Epithelial cell of esophagus (primary cell): ENCODE results near the gene CPNE4.

Experiments used
- DNase-seq: peaks from one replicate; pipeline ENCODE4 v3.0.0; 2010; ENCODE audit warnings: low read depth
- H3K4me3 ChIP-seq: 2 replicates; pipeline ENCODE4 v1.5.1; 2011; ENCODE audit warnings: mild to moderate bottlenecking, low read length, control low read depth
- TF ChIP-seq, protein P1 (sequence below): IDR thresholded peaks from 2 replicates; pipeline ENCODE4 v1.5.1; 2011; ENCODE audit warnings: low read depth, mild to moderate bottlenecking, low read length, control low read depth, inconsistent platforms; ENCODE audit not compliant: insufficient read depth; ENCODE audit errors: missing control alignments

The CPNE4 gene

DNA sequence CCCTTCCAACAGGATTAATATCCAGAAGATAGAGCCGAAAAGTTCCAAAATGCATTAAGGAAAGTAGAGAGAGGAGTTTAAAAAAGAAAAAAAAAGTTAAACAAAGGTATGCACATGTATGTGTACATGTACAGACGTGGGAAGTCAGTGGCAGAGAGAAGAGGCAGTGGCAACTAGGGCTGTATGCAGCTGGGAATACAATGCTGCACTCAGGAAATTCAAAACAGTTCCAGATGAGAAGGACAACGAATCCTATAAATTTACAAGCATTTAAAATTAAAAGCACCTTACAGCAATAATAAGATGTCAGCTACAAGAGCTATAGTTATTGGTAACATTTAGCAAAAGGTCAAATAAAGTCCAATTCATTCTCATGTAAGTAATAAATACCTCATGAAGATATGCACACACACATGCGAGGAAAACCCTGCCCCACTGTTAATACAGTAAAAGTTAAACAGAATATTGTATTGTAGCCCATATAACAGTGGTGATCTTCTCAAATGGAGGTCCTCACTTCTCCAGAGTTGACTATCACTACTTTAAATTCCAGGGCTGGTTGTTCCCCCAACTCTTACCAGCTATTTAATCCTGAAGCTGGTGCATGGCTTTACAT lies 550.2 kb downstream of the CPNE4 start:
- no peak for DNase-seq
- TF ChIP-seq, protein P1, sequence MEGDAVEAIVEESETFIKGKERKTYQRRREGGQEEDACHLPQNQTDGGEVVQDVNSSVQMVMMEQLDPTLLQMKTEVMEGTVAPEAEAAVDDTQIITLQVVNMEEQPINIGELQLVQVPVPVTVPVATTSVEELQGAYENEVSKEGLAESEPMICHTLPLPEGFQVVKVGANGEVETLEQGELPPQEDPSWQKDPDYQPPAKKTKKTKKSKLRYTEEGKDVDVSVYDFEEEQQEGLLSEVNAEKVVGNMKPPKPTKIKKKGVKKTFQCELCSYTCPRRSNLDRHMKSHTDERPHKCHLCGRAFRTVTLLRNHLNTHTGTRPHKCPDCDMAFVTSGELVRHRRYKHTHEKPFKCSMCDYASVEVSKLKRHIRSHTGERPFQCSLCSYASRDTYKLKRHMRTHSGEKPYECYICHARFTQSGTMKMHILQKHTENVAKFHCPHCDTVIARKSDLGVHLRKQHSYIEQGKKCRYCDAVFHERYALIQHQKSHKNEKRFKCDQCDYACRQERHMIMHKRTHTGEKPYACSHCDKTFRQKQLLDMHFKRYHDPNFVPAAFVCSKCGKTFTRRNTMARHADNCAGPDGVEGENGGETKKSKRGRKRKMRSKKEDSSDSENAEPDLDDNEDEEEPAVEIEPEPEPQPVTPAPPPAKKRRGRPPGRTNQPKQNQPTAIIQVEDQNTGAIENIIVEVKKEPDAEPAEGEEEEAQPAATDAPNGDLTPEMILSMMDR = no peak

More for the DNA sequence above, 550.2 kb downstream of the CPNE4 start:
- no peak overlapping the region for H3K4me3 ChIP-seq
